K562 (cell line): ENCODE measurements around the gene SLC35A2. TPM values are rescaled to one million over a fixed set of nuclear protein-coding genes. Genes with fewer than 3 reads are reported as not detected.
A peak's percentile ranks its signal among the peaks of the same experiment; 100 is the strongest.

Experiments
- BCL6 ChIP-seq: fragments of 250-450 bp; sonication (Bioruptor Pico); IDR thresholded peaks from 2 replicates; pipeline ENCODE4 v1.4.0; 2020
- BRD9 ChIP-seq: fragments of 450-650 bp; IDR thresholded peaks from 2 replicates; pipeline ENCODE4 v1.6.1; 2018; ENCODE audit warnings: low read depth; ENCODE audit not compliant: partially characterized antibody
- CBX3 ChIP-seq, 2 experiments: IDR thresholded peaks; 1 replicate in 1 of 2; 2 replicates in 1 of 2; pipeline ENCODE4 v1.6.1; 2012; ENCODE audit warnings: inconsistent platforms in 2 of 2, low read length in 2 of 2, borderline replicate concordance in 1 of 2, control low read depth in 1 of 2
- CREB1 ChIP-seq, 2 experiments: sonication (generic) in 1 of 2; formaldehyde crosslinking in 1 of 2; IDR thresholded peaks; 2 replicates each; pipeline versions ENCODE4 v1.6.1 to v1.8.0; 2012 to 2022; ENCODE audit warnings: inconsistent platforms in 1 of 2, mild to moderate bottlenecking in 1 of 2, missing genetic modification reagents in 1 of 2, moderate library complexity in 1 of 2
- HMG20B ChIP-seq: fragments of 250-450 bp; sonication (Bioruptor Pico); IDR thresholded peaks from 2 replicates; pipeline ENCODE4 v1.5.0; 2021; ENCODE audit warnings: mild to moderate bottlenecking
- KDM5B ChIP-seq: fragments of 200-600 bp; sonication (generic); IDR thresholded peaks from 2 replicates; pipeline ENCODE4 v1.6.1; 2012; ENCODE audit warnings: low read depth, mild to moderate bottlenecking, moderate library complexity, low read length, control low read depth, inconsistent platforms; ENCODE audit not compliant: insufficient replicate concordance
- KHSRP ChIP-seq: fragments of 450-650 bp; IDR thresholded peaks from 2 replicates; pipeline ENCODE4 v1.6.1; 2017
- MTA3 ChIP-seq: fragments of 450-650 bp; formaldehyde crosslinking; IDR thresholded peaks from 2 replicates; pipeline ENCODE4 v1.6.1; 2017; ENCODE audit warnings: mild to moderate bottlenecking, borderline replicate concordance
- NFE2 ChIP-seq: IDR thresholded peaks from 2 replicates; pipeline ENCODE4 v1.6.1; 2014; ENCODE audit warnings: antibody characterized with exemption, low read depth
- NR2C1 ChIP-seq, 2 experiments: fragments of 450-650 bp; IDR thresholded peaks; 2 replicates each; pipeline ENCODE4 v1.6.1; 2017; ENCODE audit warnings: mild to moderate bottlenecking in 2 of 2, antibody characterized with exemption in 1 of 2, inconsistent platforms in 1 of 2, missing compliant biosample characterization in 1 of 2, missing genetic modification characterization in 1 of 2
- RB1 ChIP-seq: fragments of 450-650 bp; IDR thresholded peaks from 2 replicates; pipeline ENCODE4 v1.6.1; 2017; ENCODE audit warnings: low read depth, mild to moderate bottlenecking
- SLC30A9 ChIP-seq: fragments of 250-450 bp; sonication (Bioruptor Pico); IDR thresholded peaks from 2 replicates; pipeline ENCODE4 v1.8.0; 2022; ENCODE audit warnings: mild to moderate bottlenecking, moderate library complexity
- SNRNP70 ChIP-seq: fragments of 200-400 bp; formaldehyde crosslinking; optimal IDR thresholded peaks from 2 replicates; pipeline ENCODE3; 2017; ENCODE audit warnings: low read depth, low read length
- SOX6 ChIP-seq: fragments of 450-650 bp; IDR thresholded peaks from 2 replicates; pipeline ENCODE4 v1.6.1; 2014; ENCODE audit warnings: mild to moderate bottlenecking
- SRSF1 ChIP-seq: fragments of 200-400 bp; formaldehyde crosslinking; IDR thresholded peaks from 2 replicates; pipeline ENCODE4 v1.6.1; 2017; ENCODE audit warnings: mild to moderate bottlenecking, low read depth, low read length, moderate library complexity
- TEAD4 ChIP-seq, 2 experiments: sonication (generic) in 1 of 2; formaldehyde crosslinking in 1 of 2; IDR thresholded peaks; 2 replicates each; pipeline versions ENCODE4 v1.6.1 to v1.8.0; 2012 to 2022; ENCODE audit warnings: borderline replicate concordance in 1 of 2, inconsistent platforms in 1 of 2, low read length in 1 of 2, mild to moderate bottlenecking in 1 of 2, missing genetic modification reagents in 1 of 2
- ZC3H4 ChIP-seq: sonication (generic); formaldehyde crosslinking; IDR thresholded peaks from 2 replicates; pipeline ENCODE4 v1.9.0; 2021; ENCODE audit warnings: missing genetic modification reagents, borderline replicate concordance
- ZFP36 ChIP-seq: fragments of 150-350 bp; IDR thresholded peaks from 2 replicates; pipeline ENCODE4 v1.6.1; 2018; ENCODE audit warnings: low read length, low read depth; ENCODE audit not compliant: partially characterized antibody
- ZNF121 ChIP-seq: sonication (generic); formaldehyde crosslinking; conservative IDR thresholded peaks from 2 replicates; pipeline ENCODE4 v1.8.0; 2022; ENCODE audit warnings: missing genetic modification reagents
- ZNF124 ChIP-seq: sonication (generic); formaldehyde crosslinking; IDR thresholded peaks from 2 replicates; pipeline ENCODE4 v1.8.1; 2022; ENCODE audit warnings: missing genetic modification reagents
- ZNF212 ChIP-seq: fragments of 450-650 bp; formaldehyde crosslinking; IDR thresholded peaks from 2 replicates; pipeline ENCODE4 v1.4.0; 2020; ENCODE audit warnings: mild to moderate bottlenecking
- ZNF431 ChIP-seq: sonication (generic); formaldehyde crosslinking; IDR thresholded peaks from 2 replicates; pipeline ENCODE4 v1.8.0; 2022; ENCODE audit warnings: mild to moderate bottlenecking, missing genetic modification reagents
- polyA plus RNA-seq, 8 experiments: library from polyadenylated mRNA; depleted of rRNA in 4 of 8; stranded (reverse) in 5 of 8; unstranded in 3 of 8; fragments of >200 nt; fragmentation: Nextera tagmentation in 2 of 8; fragmentation: Illumina TruSeq in 1 of 8; extraction: Ambion mirVana in 2 of 8; extraction: Trizol in 1 of 8; gene quantifications; 2 replicates each; pipeline versions ENCODE4 v1.2.1 to v1.2.3, GENCODE V29; 2011 to 2014; ENCODE audit warnings: inconsistent platforms in 1 of 8, missing spikeins in 1 of 8
- total RNA-seq, 7 experiments: library from RNA; depleted of rRNA in 6 of 7; stranded (reverse); fragments of >200 nt in 6 of 7; fragmentation: Illumina TruSeq in 2 of 7; extraction: Trizol in 2 of 7; gene quantifications; 2 replicates each; pipeline versions ENCODE4 v1.2.1 to v1.2.3, GENCODE V29; 2011 to 2021; ENCODE audit warnings: low replicate concordance in 1 of 7
- TF ChIP-seq, protein P1 (sequence below): fragments of 250-450 bp; sonication (Bioruptor Pico); IDR thresholded peaks from 2 replicates; pipeline ENCODE4 v1.8.0; 2021; ENCODE audit warnings: borderline replicate concordance, mild to moderate bottlenecking, moderate library complexity; ENCODE audit not compliant: poor library complexity, severe bottlenecking
- TF ChIP-seq, protein P2 (sequence below): fragments of 200-800 bp; sonication (Bioruptor generic); IDR thresholded peaks from 2 replicates; pipeline ENCODE4 v1.6.1; 2017; ENCODE audit warnings: missing genetic modification characterization, missing compliant biosample characterization
- TF ChIP-seq, protein P3 (sequence below): IDR thresholded peaks from 2 replicates; pipeline ENCODE4 v1.6.1; 2011; ENCODE audit warnings: borderline replicate concordance, low read depth, mild to moderate bottlenecking, moderate library complexity, low read length; ENCODE audit not compliant: insufficient read depth, poor library complexity, severe bottlenecking

Gene SLC35A2
- total and polyA plus RNA-seq, 9 of the 15 experiments (the other 6 are each of a cell fraction or from before 2014, with no cell fraction given), result 3.3 to 38.9 (median 20.0) TPM

DNA sequence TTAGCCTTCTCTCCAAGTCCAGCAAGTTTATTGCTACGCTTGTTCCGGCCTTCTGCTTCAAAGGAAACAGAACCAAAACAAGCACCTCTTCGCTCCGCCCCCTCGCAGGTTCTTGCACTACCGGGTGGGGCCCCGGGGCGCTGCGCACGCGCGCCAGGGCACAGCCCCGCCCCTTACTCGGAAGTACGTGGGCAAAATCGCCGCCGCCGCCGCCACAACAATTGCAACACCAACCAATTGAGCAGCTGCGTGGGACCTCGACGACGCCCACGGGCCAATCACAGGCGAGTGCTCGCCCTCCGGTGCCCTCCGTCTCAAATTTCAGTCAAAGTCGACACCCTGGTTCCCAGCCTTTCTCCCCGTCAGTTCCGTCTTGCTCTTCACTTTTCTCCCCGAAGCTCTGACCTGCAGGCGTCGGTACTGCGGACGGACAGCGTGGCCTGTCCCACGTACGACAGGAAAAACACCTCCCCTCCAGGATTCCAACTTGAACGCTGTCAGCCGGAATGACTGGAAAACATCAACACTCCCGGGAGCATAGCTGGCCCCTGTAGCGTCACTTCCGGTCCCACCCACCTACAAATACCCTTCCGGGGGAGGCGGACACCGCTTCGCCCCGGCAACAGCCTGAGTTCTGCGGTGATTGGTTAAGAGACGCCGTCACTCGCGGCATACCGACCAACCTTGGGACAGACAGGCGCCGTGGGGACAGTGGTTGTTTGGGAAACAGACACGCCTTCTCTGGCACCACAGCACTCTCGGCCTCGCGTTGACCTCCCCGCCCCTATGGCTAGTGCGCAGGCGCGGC lies 46.6 kb upstream of the SLC35A2 start (continued):
- TF ChIP-seq, protein P1, sequence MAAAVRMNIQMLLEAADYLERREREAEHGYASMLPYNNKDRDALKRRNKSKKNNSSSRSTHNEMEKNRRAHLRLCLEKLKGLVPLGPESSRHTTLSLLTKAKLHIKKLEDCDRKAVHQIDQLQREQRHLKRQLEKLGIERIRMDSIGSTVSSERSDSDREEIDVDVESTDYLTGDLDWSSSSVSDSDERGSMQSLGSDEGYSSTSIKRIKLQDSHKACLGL (CRISPR knock-in tag), result no peak
- TF ChIP-seq BRD9 (no peak), KHSRP (no peak), ZC3H4 (no peak), SOX6 (peak; percentile 81), ZNF431 (CRISPR knock-in tag) (no peak), ZNF124 (CRISPR knock-in tag) (no peak), MTA3 (peak; percentile 80; the same call in 1 of the 2 replicates), CBX3 (IDR thresholded peaks at IDR 0.05; ENCODE audit: borderline replicate concordance in 1 of 2, low read length in 2 of 2) (no peak), KDM5B (no peak), RB1 (no peak), ZNF212 (CRISPR knock-in tag) (no peak), SNRNP70 (no peak), ZNF121 (no peak), TEAD4 (IDR thresholded peaks at IDR 0.05; ENCODE audit: low read length) (no peak), TEAD4 (CRISPR knock-in tag; IDR thresholded peaks at IDR 0.05; ENCODE audit: borderline replicate concordance) (no peak), ZFP36 (no peak), CREB1 (IDR thresholded peaks at IDR 0.05) (peak; percentile 79), CREB1 (CRISPR knock-in tag; IDR thresholded peaks at IDR 0.05) (peak; percentile 91), BCL6 (CRISPR knock-in tag) (no peak), HMG20B (CRISPR knock-in tag) (no peak), NR2C1 (IDR thresholded peaks at IDR 0.05) (peak; percentile 93), NR2C1 (tag; IDR thresholded peaks at IDR 0.05) (peak; percentile 92), SRSF1 (no peak), NFE2 (no peak), SLC30A9 (CRISPR knock-in tag) (no peak)
- TF ChIP-seq, protein P2, sequence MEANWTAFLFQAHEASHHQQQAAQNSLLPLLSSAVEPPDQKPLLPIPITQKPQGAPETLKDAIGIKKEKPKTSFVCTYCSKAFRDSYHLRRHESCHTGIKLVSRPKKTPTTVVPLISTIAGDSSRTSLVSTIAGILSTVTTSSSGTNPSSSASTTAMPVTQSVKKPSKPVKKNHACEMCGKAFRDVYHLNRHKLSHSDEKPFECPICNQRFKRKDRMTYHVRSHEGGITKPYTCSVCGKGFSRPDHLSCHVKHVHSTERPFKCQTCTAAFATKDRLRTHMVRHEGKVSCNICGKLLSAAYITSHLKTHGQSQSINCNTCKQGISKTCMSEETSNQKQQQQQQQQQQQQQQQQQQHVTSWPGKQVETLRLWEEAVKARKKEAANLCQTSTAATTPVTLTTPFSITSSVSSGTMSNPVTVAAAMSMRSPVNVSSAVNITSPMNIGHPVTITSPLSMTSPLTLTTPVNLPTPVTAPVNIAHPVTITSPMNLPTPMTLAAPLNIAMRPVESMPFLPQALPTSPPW, result peak; percentile 66
- TF ChIP-seq, protein P3, sequence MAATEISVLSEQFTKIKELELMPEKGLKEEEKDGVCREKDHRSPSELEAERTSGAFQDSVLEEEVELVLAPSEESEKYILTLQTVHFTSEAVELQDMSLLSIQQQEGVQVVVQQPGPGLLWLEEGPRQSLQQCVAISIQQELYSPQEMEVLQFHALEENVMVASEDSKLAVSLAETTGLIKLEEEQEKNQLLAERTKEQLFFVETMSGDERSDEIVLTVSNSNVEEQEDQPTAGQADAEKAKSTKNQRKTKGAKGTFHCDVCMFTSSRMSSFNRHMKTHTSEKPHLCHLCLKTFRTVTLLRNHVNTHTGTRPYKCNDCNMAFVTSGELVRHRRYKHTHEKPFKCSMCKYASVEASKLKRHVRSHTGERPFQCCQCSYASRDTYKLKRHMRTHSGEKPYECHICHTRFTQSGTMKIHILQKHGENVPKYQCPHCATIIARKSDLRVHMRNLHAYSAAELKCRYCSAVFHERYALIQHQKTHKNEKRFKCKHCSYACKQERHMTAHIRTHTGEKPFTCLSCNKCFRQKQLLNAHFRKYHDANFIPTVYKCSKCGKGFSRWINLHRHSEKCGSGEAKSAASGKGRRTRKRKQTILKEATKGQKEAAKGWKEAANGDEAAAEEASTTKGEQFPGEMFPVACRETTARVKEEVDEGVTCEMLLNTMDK, result no peak
